GM12873 (cell line): Measurements from ENCODE around the gene CPNE1.

Source experiments
- CTCF ChIP-seq: IDR thresholded peaks from 2 replicates; pipeline ENCODE4 v1.5.1; 2012; ENCODE audit warnings: low read depth, mild to moderate bottlenecking, moderate library complexity, low read length, control low read depth; ENCODE audit not compliant: insufficient read depth; ENCODE audit errors: missing control alignments

The CPNE1 gene

GRCh38 chr20:35619196-35620095, 45.3 kb downstream of the CPNE1 start:
- peak; percentile 83 for TF ChIP-seq CTCF

GRCh38 chr20:35618263-35619131, 46.2 kb downstream of the CPNE1 start:
- no peak for TF ChIP-seq CTCF

- TF ChIP-seq CTCF: peak; percentile 56
Observed at GRCh38 chr20:35617397-35618262, 47.1 kb downstream of the CPNE1 start.

GRCh38 chr20:35616465-35617396, 48.0 kb downstream of the CPNE1 start:
- no peak for TF ChIP-seq CTCF

GRCh38 chr20:35615667-35616464, 48.8 kb downstream of the CPNE1 start, which contains the start of gene SPAG4:
TSS of gene SPAG4 (plus strand) at chr20:35615829. CDS start at chr20:35616004, 175 bp downstream.
- TF ChIP-seq CTCF: no peak

GRCh38 chr20:35611482-35611881, 53.2 kb downstream of the CPNE1 start:
- TF ChIP-seq CTCF: no peak
